ENCODE measurements around the gene LRWD1. TPM values are rescaled to one million over a fixed set of nuclear protein-coding genes. Genes with fewer than 3 reads are reported as not detected.

Gene LRWD1
- total RNA-seq, 1 donor = 18.6 TPM

GRCh38 chr7:102467581-102468477 is 3.0 kb downstream of the LRWD1 start:
- no peak for TF ChIP-seq CTCF (IDR thresholded peaks at IDR 0.05; ENCODE audit: insufficient read depth, low read length)
- DNase-seq (ENCODE audit: low read depth) = no peak
- no peak overlapping the region for H3K4me3 ChIP-seq (ENCODE audit: low read depth, low read length)

- H3K4me3 ChIP-seq (ENCODE audit: low read depth, low read length) = no peak overlapping the region
- no peak for DNase-seq (ENCODE audit: low read depth)
- no peak for TF ChIP-seq CTCF (IDR thresholded peaks at IDR 0.05; ENCODE audit: insufficient read depth, low read length)
Observed at GRCh38 chr7:102468478-102469350, 3.9 kb downstream of the LRWD1 start.

GRCh38 chr7:102469351-102469971 is 4.7 kb downstream of the LRWD1 start:
- TF ChIP-seq CTCF (IDR thresholded peaks at IDR 0.05; ENCODE audit: insufficient read depth, low read length) = no peak
- no peak overlapping the region for H3K4me3 ChIP-seq (ENCODE audit: low read depth, low read length)
- no peak for DNase-seq (ENCODE audit: low read depth)

GRCh38 chr7:102469972-102470825 is 5.4 kb downstream of the LRWD1 start:
- no peak for DNase-seq (ENCODE audit: low read depth)
- H3K4me3 ChIP-seq (ENCODE audit: low read depth, low read length) = no peak overlapping the region
- no peak for TF ChIP-seq CTCF (IDR thresholded peaks at IDR 0.05; ENCODE audit: insufficient read depth, low read length)

GRCh38 chr7:102471791-102472125 is 7.0 kb downstream of the LRWD1 start:
- no peak overlapping the region for H3K4me3 ChIP-seq (ENCODE audit: low read depth, low read length)
- no peak for TF ChIP-seq CTCF (IDR thresholded peaks at IDR 0.05; ENCODE audit: insufficient read depth, low read length)
- no peak for DNase-seq (ENCODE audit: low read depth)
